ENCODE measurements around the gene CFAP46.

The CFAP46 gene

DNA sequence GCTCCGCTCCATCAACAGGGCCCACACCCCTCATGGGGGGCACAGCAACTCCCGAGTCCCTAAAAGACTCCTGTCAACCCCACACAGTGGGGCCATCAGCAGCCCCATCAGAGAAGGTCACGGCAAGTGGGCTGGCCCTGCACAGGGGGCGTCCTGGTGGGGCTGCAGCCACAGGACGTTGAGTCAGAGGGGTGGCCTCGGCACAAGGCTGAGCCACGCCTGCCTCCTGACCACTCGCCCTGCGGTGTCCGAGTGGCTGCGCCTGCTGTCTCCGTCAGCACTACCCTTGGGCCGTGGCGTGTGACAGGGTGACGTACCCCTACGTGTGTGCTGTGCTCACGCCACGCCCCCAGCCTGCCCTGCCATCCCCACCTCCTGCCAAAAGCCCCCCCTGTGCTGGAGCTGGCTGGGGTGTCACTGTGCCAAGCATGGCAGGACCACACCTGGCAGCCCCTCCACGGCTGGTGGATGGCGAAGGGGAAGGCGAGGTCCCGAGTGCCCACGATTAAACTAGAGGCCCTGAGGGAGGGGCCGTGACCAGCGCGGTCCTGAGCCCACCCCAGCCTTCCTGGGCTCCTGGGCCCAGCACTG, 130.4 kb downstream of the CFAP46 start:
- no peak for DNase-seq
- H3K27ac Mint-ChIP-seq, result no peak overlapping the region
- peaks cover 11% of the 10 kb centered on the region for H3K27me3 Mint-ChIP-seq
- no peak overlapping the region for H3K4me3 Mint-ChIP-seq
- H3K9me3 Mint-ChIP-seq, result no peaks in the 10 kb centered on the region
- H3K36me3 Mint-ChIP-seq (ENCODE audit: low read depth), result no peaks in the 10 kb centered on the region
- H3K4me1 Mint-ChIP-seq (ENCODE audit: low read depth), result no peaks in the 10 kb centered on the region

DNA sequence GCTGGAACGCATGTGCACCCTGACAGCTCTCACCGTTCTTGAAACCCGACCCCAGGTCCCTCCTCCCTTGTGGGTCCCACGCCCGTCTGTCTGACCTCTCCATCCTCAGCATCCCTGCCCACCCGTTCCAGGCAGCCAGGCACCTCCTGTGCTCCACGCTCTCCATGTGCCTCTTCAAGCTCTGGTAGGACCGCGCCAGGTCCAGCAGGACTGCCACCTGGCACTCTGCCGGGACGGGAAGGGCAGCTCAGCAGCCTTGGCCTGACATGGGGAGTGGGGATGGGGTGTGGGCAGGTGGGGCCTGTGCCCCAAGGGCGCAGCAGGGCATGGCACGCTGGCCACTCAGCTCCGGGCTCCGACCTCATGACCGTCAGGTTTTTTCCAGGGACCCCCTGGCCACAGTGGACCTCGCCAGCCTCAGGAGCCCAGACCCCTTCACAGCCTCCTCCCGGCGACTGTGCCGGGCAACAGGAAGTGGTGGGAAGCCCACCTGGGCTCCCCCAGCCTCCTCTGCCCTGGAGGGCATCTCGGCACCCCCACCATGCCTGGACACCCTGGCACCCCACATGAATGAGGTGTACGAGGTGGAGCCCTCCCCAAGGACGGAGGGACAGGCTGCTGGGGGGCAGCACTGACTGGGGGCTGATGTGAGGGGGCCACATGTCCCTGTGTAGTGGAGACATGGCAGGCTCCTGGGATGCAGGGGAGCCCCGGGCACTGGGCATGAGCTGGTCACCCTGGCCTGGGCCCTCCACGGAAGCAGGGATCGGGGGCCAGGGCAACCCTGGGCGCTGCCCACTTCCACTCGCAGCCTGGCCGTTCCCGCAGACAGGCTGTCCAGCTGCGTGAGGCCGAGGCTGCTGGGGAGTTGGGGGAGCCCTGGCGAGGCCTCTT, 131.3 kb downstream of the CFAP46 start:
- no peak for DNase-seq
- Mint-ChIP-seq H3K36me3 (ENCODE audit: low read depth) (no peaks in the 10 kb centered on the region), H3K9me3 (no peaks in the 10 kb centered on the region), H3K27ac (no peak overlapping the region), H3K27me3 (peaks cover 4% of the 10 kb centered on the region), H3K4me1 (ENCODE audit: low read depth) (no peaks in the 10 kb centered on the region), H3K4me3 (no peak overlapping the region)

DNA sequence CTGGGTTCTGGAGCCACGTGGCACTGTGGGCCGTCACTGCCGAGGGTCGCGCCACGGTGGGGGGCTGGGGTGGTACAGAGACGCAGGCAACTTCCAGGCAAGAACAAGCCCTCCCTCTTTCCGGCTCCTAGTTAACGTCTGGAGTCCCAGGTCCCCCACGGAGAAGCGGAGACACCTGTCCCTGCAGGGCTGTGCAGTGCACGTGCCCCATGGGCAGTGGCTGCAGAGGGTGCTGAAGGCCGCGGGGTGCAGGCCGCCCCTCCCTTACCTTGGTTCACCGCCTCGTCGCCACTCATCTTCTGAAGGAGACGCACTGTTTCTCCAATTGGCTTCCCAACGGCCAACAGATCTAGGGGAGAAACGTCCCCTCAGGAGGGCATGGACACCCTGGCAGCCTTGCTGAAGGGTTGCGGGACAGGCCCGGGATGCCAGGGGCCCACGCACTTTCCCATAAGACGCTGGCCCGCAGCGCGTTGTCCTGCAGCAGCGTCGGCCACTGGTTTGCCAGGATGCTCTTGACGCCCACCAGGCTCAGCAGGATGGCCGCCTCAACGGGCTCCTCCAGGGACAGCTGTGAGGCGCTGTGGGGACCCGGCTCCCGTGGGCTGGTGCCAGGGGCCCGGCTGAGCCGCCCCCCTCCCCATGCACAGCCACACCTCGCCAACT, 132.1 kb downstream of the CFAP46 start:
- Mint-ChIP-seq H3K27me3 (no peaks in the 10 kb centered on the region), H3K36me3 (ENCODE audit: low read depth) (no peaks in the 10 kb centered on the region), H3K9me3 (no peaks in the 10 kb centered on the region), H3K4me1 (ENCODE audit: low read depth) (no peaks in the 10 kb centered on the region), H3K27ac (no peak overlapping the region), H3K4me3 (no peak overlapping the region)
- no peak for DNase-seq

DNA sequence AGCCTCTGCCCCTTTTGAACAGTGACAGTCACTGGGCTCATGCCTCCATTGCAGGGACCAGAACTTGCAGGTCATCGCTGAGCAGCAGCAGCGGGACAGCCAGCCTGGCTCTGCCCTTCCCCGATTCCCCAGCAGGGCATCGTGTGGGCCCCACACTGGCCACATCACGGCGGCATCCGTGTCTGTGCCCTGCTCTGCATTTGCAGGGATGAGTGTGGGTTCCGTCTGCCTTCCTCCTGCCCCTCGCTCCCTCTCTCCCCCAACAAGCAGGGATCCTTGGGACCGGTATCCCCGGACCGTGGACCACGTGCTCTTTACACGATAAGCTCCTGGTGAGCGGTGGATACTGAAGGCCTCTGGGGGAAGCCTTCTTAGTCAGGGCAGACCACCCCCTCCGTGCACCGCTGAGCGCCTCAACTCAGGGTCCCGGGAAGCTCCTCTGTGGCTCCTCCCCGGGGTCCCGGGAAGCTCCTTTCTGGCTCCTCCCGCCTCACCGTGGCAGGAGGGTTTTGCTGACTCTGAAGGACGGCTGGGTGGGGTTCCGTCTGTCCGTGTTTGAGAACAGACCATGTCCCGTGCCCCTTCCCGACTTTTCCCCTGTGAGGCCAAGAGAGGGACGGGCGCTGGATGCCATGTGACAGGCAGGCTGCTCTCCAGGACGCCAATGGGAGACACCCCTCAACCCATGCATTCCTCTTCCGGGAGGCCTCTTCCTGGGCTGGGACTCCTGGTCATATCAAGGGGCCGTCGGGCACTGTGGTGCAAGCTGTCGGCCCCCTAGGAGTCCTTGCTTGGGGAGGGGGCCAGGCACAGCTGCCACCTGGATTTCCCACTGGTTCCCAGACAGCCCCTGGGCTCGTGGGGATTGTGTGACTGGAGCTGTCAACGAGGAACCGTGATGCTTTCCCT, 132.9 kb downstream of the CFAP46 start:
- H3K27me3 Mint-ChIP-seq, result no peaks in the 10 kb centered on the region

DNA sequence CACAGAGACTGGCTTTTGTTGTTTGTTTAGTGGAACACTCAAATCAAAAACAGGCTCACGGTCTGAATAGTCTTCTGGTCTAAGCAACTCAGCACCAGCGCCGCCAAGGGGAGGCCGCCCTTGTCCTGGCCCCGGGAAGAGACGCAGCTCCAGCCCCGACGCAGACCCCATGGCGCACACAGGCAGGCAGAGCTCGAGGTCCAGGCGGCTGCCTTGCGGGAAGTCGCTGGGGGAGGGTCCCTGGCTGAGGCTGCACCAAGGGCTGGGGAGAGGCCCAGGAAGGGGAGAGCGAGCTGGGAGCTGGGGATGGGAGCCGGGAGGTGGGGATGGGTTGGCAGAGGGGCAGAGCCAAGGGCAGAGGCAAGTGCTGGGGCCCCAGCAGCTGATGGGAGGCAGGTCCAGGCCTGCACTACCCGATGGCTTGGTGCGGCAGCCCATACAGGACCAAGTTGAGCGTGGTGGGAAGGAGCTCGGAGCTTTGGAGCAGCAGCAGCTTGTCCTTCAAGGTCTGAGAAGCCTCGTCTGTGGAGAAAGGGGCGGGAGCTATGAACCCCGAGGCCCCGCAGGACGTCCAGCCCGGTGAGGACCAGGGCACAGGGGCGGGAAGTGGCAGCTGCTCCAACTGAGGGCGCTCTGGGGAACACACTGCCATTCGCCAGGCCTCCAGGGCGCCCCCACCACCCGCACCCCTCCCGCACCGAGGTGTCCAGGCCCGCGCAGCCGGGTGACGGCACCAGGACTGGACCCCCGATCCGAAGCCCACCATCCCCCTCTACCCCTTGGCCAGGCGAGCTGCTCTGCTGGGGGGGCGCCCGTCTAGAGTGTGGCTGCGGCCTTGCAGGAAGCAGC, 133.8 kb downstream of the CFAP46 start:
- H3K4me3 Mint-ChIP-seq, result no peak overlapping the region
- H3K27ac Mint-ChIP-seq, result no peak overlapping the region
- H3K9me3 Mint-ChIP-seq, result no peaks in the 10 kb centered on the region
- H3K36me3 Mint-ChIP-seq (ENCODE audit: low read depth), result no peaks in the 10 kb centered on the region
- no peaks in the 10 kb centered on the region for H3K4me1 Mint-ChIP-seq (ENCODE audit: low read depth)
- no peak for DNase-seq
- no peaks in the 10 kb centered on the region for H3K27me3 Mint-ChIP-seq

More for the DNA sequence above, 132.9 kb downstream of the CFAP46 start:
- Mint-ChIP-seq H3K9me3 (no peaks in the 10 kb centered on the region), H3K36me3 (ENCODE audit: low read depth) (no peaks in the 10 kb centered on the region), H3K4me3 (no peak overlapping the region), H3K27ac (no peak overlapping the region), H3K4me1 (ENCODE audit: low read depth) (no peaks in the 10 kb centered on the region)
- no peak for DNase-seq

DNA sequence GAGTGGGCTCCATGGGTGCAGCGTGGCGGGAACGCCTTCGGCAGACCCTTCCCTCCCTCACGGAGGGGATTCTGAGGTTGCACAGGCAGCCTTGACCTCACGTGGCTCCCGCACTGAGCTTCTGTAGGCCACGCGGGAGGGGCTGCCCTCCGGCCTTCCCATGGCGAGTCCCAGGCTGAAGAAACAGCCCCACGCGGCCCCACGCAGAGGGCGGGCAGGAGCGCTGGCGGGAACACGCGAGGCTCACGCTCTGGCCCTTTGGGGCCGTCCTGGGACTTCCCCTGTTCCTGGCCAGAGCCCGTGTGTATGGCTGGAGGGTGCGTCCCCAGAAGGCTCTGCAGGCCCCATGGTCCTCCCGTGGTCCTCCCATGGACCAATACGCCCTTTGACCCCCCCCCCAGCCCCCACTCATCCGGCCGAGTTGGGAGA, 134.7 kb downstream of the CFAP46 start:
- DNase-seq, result no peak
- no peaks in the 10 kb centered on the region for H3K9me3 Mint-ChIP-seq
- H3K36me3 Mint-ChIP-seq (ENCODE audit: low read depth), result no peaks in the 10 kb centered on the region
- H3K27ac Mint-ChIP-seq, result no peak overlapping the region
- no peaks in the 10 kb centered on the region for H3K27me3 Mint-ChIP-seq
- H3K4me3 Mint-ChIP-seq, result no peak overlapping the region
- no peaks in the 10 kb centered on the region for H3K4me1 Mint-ChIP-seq (ENCODE audit: low read depth)

DNA sequence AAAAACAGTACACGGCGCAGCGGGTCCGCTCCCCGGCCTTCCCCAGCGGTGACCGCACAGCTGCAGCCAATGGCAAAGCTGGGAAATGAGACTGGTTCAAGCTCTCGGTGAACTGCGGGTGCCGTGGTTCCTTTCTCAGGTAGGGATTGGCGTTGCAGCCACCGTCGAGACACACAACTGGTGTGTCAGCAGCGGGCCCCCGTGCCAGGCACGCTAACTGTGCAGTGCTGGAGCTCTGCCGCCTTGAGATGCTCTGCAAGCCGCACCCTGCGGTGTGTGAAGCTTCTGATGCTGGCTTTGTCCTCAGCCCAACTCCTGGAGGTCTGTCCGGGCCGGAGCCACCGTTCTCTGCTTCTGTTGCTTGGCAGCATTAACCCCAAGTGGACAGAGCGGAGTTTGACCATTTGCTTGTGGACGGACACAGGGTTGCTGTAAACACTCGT, 135.8 kb downstream of the CFAP46 start:
- no peak overlapping the region for H3K4me3 Mint-ChIP-seq
- no peaks in the 10 kb centered on the region for H3K27me3 Mint-ChIP-seq
- no peak for DNase-seq
- H3K4me1 Mint-ChIP-seq (ENCODE audit: low read depth), result no peaks in the 10 kb centered on the region
- H3K27ac Mint-ChIP-seq, result no peak overlapping the region
- H3K9me3 Mint-ChIP-seq, result no peaks in the 10 kb centered on the region
- H3K36me3 Mint-ChIP-seq (ENCODE audit: low read depth), result no peaks in the 10 kb centered on the region

DNA sequence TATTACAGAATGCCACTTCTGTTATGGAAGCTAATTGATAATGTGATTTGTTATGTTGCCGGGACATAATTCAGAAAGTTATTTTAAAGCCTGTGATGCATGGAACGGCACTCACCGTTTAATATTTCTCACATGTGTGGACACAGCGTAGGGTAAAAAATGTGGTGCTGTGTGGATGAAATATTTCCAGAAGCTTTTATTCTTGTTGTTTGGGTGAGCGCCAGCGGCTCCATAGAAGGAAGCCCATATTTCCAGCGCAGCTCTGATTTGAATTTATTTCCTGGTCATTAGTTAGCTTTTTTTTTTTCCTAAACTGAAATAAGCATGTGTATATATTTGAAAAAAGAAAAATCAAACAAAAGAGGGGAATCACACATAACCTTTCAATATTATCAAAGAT, 136.3 kb downstream of the CFAP46 start:
- H3K27ac Mint-ChIP-seq, result no peak overlapping the region
- no peak overlapping the region for H3K4me3 Mint-ChIP-seq
- no peaks in the 10 kb centered on the region for H3K27me3 Mint-ChIP-seq
- H3K9me3 Mint-ChIP-seq, result no peaks in the 10 kb centered on the region
- no peaks in the 10 kb centered on the region for H3K4me1 Mint-ChIP-seq (ENCODE audit: low read depth)
- no peak for DNase-seq
- H3K36me3 Mint-ChIP-seq (ENCODE audit: low read depth), result no peaks in the 10 kb centered on the region

DNA sequence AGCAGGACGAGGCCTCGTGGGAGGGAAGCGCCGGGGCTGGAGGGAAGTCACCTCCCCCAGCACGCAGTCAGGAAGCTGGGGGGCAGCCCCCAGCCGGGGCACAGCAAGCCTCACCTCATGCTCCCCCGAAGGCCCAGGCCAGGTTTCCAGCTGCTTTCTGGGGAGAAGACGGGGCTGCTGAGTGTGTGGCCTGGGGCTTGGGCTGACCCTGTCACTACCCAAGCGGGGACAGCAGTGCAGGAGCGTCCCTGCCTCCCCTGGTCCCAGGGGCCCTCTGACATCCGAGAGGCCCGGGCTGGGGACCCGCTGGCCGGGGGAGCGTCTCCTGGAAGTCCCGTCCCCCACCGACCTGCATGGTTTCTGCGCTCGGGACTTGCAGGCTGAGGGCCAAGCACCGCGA, 136.8 kb downstream of the CFAP46 start:
- Mint-ChIP-seq H3K4me1 (ENCODE audit: low read depth) (no peaks in the 10 kb centered on the region), H3K9me3 (no peaks in the 10 kb centered on the region), H3K4me3 (no peak overlapping the region), H3K36me3 (ENCODE audit: low read depth) (no peaks in the 10 kb centered on the region), H3K27ac (no peak overlapping the region), H3K27me3 (no peaks in the 10 kb centered on the region)
- DNase-seq, result no peak

DNA sequence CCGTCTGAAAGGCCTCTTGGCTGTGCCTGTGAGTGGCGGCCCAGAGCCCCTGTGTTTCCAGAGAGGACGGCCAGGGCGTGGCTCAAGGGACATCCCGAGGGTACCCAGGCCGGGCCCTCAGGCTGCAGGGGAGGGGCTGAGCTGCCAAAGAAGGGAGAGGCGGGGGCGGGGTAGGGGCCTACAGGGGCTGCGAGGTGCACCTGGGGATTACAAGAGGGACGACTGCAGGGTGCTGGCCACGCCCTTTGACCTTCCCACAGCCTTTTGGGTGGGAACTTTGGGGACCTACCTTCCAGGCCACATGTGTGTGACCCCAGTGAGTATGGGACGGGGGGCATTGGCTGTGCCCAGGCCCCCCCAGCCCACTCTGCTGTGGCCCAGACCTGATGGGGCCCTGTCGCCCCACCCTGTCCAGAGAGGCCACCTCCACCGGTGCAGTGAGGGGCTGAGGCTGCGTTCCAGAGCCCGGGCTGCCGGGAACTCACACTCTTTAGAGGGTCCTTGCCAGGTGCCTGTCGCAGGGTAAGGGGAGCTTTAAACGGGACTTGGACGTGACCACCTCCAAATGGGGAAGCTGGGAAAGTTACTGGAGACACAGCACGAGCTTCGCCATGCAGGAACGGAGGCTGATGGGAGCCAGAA, 137.5 kb downstream of the CFAP46 start:
- no peak overlapping the region for H3K4me3 Mint-ChIP-seq
- DNase-seq, result no peak
- H3K4me1 Mint-ChIP-seq (ENCODE audit: low read depth), result no peaks in the 10 kb centered on the region
- H3K9me3 Mint-ChIP-seq, result no peaks in the 10 kb centered on the region
- H3K27me3 Mint-ChIP-seq, result no peaks in the 10 kb centered on the region
- no peaks in the 10 kb centered on the region for H3K36me3 Mint-ChIP-seq (ENCODE audit: low read depth)
- no peak overlapping the region for H3K27ac Mint-ChIP-seq

DNA sequence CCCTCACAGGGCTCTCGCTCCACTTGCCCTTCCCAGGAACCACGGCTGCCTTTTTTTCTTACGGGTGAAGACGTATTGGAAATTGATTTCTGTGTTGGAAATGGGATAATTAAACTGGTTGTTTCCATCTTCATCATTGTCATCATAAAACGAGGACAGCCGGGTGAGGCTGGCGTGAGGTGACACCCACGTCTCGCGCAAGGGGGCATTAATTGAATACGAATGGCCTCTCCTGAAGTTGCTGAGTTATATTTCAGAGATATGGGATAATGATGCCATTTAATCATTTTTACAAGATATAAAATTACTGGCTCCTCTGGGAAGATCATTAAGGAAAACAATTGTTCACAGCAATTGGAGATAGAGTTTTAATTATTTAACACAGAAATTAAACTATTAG, 138.1 kb downstream of the CFAP46 start:
- no peaks in the 10 kb centered on the region for H3K36me3 Mint-ChIP-seq (ENCODE audit: low read depth)
- H3K27ac Mint-ChIP-seq, result no peak overlapping the region
- no peak for DNase-seq
- no peak overlapping the region for H3K4me3 Mint-ChIP-seq
- no peaks in the 10 kb centered on the region for H3K9me3 Mint-ChIP-seq
- H3K27me3 Mint-ChIP-seq, result no peaks in the 10 kb centered on the region
- H3K4me1 Mint-ChIP-seq (ENCODE audit: low read depth), result no peaks in the 10 kb centered on the region

DNA sequence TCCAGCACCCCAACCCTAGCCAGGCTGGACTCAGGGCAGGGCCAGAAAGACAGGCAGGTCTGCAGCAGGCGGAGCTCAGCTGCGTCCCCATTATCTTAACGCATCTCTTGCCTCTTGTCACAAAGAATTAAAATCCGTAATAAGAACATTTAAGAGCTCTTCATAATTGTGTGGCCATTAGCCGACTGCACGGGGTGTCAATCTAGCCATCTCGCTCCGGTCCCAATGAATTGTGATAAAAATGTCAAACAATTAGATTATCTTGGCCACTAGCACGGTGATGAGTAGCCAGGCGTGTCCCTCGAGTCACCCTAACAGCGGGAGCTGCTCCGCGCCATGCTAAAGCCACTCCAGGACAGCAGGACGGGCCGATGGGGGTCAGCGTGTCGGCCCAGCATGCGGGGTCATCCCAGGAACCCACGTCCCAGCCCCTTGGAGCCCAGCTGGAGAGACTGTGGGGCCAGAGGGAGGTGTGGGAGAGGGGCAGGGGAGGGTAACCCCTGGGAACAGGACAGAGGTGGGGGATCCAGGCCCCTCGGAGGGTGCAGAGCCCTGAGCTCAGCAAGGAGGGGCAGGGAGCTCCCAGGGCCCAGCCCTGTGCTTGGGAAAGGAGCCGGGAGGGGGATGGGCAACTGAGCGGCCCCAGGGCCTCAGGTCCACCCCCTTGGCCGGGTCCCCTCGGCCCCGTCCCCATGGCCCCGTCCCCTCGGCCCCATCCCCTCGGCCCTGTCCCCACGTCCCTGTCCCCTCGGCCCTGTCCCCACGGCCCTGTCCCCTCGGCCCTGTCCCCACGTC, 138.8 kb downstream of the CFAP46 start:
- Mint-ChIP-seq H3K27ac (no peak overlapping the region), H3K9me3 (no peaks in the 10 kb centered on the region), H3K27me3 (no peaks in the 10 kb centered on the region), H3K4me1 (ENCODE audit: low read depth) (no peaks in the 10 kb centered on the region), H3K36me3 (ENCODE audit: low read depth) (no peaks in the 10 kb centered on the region), H3K4me3 (no peak overlapping the region)
- DNase-seq, result no peak

Data from activated T-cell treated with anti-CD3 and anti-CD28 coated beads, Interleukin-2, amount 50 U/mL, for 24 hours (primary cell).